ENCODE data around the gene SCGB1C2. TPM values are rescaled to one million over a fixed set of nuclear protein-coding genes. Genes with fewer than 3 reads are reported as not detected.

SCGB1C2 gene
- total RNA-seq, 2 donors from 2014 or later, result not detected

- no peaks in the 10 kb centered on the region for H3K36me3 ChIP-seq
- TF ChIP-seq, protein P1, sequence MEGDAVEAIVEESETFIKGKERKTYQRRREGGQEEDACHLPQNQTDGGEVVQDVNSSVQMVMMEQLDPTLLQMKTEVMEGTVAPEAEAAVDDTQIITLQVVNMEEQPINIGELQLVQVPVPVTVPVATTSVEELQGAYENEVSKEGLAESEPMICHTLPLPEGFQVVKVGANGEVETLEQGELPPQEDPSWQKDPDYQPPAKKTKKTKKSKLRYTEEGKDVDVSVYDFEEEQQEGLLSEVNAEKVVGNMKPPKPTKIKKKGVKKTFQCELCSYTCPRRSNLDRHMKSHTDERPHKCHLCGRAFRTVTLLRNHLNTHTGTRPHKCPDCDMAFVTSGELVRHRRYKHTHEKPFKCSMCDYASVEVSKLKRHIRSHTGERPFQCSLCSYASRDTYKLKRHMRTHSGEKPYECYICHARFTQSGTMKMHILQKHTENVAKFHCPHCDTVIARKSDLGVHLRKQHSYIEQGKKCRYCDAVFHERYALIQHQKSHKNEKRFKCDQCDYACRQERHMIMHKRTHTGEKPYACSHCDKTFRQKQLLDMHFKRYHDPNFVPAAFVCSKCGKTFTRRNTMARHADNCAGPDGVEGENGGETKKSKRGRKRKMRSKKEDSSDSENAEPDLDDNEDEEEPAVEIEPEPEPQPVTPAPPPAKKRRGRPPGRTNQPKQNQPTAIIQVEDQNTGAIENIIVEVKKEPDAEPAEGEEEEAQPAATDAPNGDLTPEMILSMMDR (IDR thresholded peaks at IDR 0.05), result no peak
- no peaks in the 10 kb centered on the region for H3K9me3 ChIP-seq
- peaks cover 0 to 4% of the 10 kb centered on the region in 2 donors for H3K4me1 ChIP-seq
- peak; percentile 56 for DNase-seq (ENCODE audit: low spot score)
- no peak overlapping the region for H3K4me3 ChIP-seq
- no peaks in the 10 kb centered on the region for H3K27me3 ChIP-seq
- H3K27ac ChIP-seq, result no peak overlapping the region
These were observed 9.2 kb downstream of the SCGB1C2 start for GRCh38 chr17:146546-146945.

DNA sequence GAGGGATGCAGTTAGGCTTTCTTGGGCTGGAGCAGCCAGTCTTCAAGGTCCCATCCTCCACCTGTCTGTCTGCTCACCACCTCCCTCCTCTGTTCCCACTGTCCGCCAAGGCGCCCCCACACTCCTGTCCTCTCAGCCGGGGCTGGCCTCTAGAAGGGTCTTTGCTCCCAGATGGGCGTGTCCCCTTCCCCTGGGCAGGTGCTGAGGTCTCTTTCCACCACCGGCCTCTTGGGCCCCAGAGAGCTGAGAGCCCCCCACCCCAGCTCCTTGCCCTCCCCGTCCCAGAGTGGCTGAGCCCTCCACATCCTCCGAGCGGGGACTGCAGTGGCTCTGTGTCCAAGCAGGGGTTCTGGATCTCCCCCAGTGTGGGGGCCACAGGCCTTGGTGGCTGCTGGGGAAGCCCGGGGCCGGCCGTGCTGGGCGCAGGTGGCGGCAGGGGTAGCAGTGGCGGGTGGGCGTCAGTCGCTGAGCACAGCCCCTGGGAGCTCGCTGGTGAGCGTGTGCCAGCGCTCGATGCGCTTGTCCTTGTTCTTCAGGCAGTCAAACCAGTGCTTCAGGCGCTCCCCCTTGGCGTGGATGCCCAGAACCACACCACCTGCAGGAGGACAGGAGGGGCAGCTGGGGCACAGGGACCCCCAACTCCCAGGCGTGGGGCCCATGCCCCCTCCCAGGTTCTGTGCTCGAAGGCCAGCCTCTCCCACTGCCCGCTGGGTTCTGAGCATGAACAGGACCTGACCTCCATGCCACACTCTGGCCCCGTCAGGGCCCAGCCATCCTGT, 9.8 kb downstream of the SCGB1C2 start:
- peaks cover 0 to 4% of the 10 kb centered on the region in 2 donors for H3K4me1 ChIP-seq
- no peaks in the 10 kb centered on the region for H3K36me3 ChIP-seq
- no peak overlapping the region for H3K27ac ChIP-seq
- TF ChIP-seq, protein P1 (IDR thresholded peaks at IDR 0.05), result no peak
- H3K27me3 ChIP-seq, result no peaks in the 10 kb centered on the region
- H3K4me3 ChIP-seq, result no peak overlapping the region
- no peaks in the 10 kb centered on the region for H3K9me3 ChIP-seq
- peak; percentile 48 for DNase-seq (ENCODE audit: low spot score)

GRCh38 chr17:147796-148740, 10.7 kb downstream of the SCGB1C2 start:
- H3K4me1 ChIP-seq, result peaks cover 0 to 4% of the 10 kb centered on the region in 2 donors
- peak; percentile 38 for DNase-seq (ENCODE audit: low spot score)
- no peak overlapping the region for H3K4me3 ChIP-seq
- no peaks in the 10 kb centered on the region for H3K36me3 ChIP-seq
- H3K9me3 ChIP-seq, result no peaks in the 10 kb centered on the region
- H3K27me3 ChIP-seq, result no peaks in the 10 kb centered on the region
- TF ChIP-seq, protein P1 (IDR thresholded peaks at IDR 0.05), result no peak
- H3K27ac ChIP-seq, result no peak overlapping the region

- H3K9me3 ChIP-seq, result no peaks in the 10 kb centered on the region
- H3K36me3 ChIP-seq, result no peaks in the 10 kb centered on the region
- H3K4me1 ChIP-seq, result peaks cover 0 to 4% of the 10 kb centered on the region in 2 donors
- H3K4me3 ChIP-seq, result no peak overlapping the region
- no peaks in the 10 kb centered on the region for H3K27me3 ChIP-seq
- no peak overlapping the region for H3K27ac ChIP-seq
- no peak for DNase-seq (ENCODE audit: low spot score)
- TF ChIP-seq, protein P1 (IDR thresholded peaks at IDR 0.05), result no peak
These were observed 11.4 kb downstream of the SCGB1C2 start for GRCh38 chr17:148757-149156.

GRCh38 chr17:149231-149630, 11.9 kb downstream of the SCGB1C2 start:
- Histone ChIP-seq H3K36me3 (no peaks in the 10 kb centered on the region), H3K4me1 (peaks cover 0 to 3% of the 10 kb centered on the region in 2 donors), H3K4me3 (no peak overlapping the region), H3K9me3 (no peaks in the 10 kb centered on the region), H3K27me3 (no peaks in the 10 kb centered on the region), H3K27ac (no peak overlapping the region)
- TF ChIP-seq, protein P1 (IDR thresholded peaks at IDR 0.05), result no peak
- peak; percentile 40 for DNase-seq (ENCODE audit: low spot score)

Measured in right atrium auricular region (tissue), 2 donors.